Erythroblast (primary cell): ENCODE measurements around the gene PRPSAP1.
"Not testable (repeated sequence)": the region's sequence is repeated elsewhere in the genome, so short reads cannot be mapped to it uniquely, and the experiment has no call there.

Experiments used
- DNase-seq, 2 experiments: peaks; one replicate each; lab custom pipeline; 2025; lab: John Stamatoyannopoulos, UW
- GATA1 ChIP-seq: IDR thresholded peaks from 2 replicates; pipeline ENCODE4 v1.6.1; 2011; ENCODE audit warnings: low read depth, mild to moderate bottlenecking, control low read depth, low read length, moderate library complexity
- POLR2A ChIP-seq: IDR thresholded peaks from 2 replicates; pipeline ENCODE4 v1.6.1; 2011; ENCODE audit warnings: mild to moderate bottlenecking, low read length

Gene PRPSAP1

DNA sequence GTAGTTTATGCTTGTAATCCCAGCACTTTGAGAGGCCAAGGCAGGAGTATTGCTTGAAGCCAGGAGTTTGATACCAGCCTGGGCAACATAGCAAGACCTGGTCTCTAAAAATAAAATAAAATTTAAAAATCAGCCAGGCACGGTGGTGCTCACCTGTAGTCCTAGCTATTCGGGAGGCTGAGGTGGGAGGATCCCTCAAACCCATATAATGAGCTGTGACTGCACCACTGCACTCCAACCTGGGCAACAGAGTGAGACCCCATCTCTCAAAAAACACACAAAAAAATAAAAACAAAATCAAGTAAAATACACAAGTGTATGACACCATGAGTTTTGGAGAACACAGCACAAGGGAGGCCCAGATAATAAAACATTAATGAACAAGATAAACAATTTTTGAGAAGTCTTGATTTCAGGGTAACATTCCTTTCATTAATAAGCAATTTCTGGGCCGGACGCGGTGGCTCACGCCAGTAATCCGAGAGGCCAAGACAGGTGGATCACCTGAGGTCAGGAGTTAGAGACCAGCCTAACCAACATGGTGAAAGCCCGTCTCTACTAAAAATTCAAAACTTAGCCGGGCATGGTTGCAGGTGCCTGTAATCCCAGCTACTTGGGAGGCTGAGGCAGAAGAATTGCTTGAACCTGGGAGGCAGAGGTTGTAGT is 17.9 kb downstream of the PRPSAP1 start:
- DNase-seq, result no peak
- no peak for TF ChIP-seq GATA1
- TF ChIP-seq POLR2A, result no peak

- DNase-seq, result no peak
- TF ChIP-seq POLR2A (no peak), GATA1 (no peak)
Measured at GRCh38 chr17:76333673-76334505, 19.8 kb downstream of the PRPSAP1 start.

DNA sequence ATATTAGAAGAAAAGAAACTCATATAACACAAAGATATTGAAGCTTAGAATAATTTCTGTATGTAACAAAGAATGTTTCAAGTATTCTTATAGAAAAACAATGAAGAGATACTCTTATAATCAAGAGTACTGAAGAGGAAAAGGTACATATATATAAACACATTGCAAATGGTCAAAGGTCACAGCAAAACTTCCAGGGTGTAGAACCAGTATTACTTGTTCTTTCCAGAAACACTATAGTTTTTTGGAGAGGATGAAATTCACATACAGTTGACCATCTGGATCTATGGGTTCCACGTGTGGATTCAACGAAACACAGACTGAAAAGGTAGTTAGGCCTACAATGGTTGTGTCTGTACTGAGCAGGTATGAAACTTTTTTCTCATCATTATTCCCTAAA is 22.6 kb downstream of the PRPSAP1 start:
- DNase-seq, result no peak
- TF ChIP-seq POLR2A (no peak), GATA1 (no peak)

- no peak for DNase-seq
- no peak for TF ChIP-seq POLR2A
- no peak for TF ChIP-seq GATA1
Measured at GRCh38 chr17:76329664-76330063, 24.1 kb downstream of the PRPSAP1 start.

GRCh38 chr17:76327696-76328095 is 26.0 kb downstream of the PRPSAP1 start:
- DNase-seq, result no peak
- TF ChIP-seq POLR2A, result no peak
- no peak for TF ChIP-seq GATA1

- TF ChIP-seq GATA1 (no peak), POLR2A (no peak)
- no peak for DNase-seq
Measured at GRCh38 chr17:76326306-76326705, 27.4 kb downstream of the PRPSAP1 start.

- no peak for DNase-seq
- TF ChIP-seq POLR2A (no peak), GATA1 (no peak)
Measured at GRCh38 chr17:76318586-76318985, 35.1 kb downstream of the PRPSAP1 start.

DNA sequence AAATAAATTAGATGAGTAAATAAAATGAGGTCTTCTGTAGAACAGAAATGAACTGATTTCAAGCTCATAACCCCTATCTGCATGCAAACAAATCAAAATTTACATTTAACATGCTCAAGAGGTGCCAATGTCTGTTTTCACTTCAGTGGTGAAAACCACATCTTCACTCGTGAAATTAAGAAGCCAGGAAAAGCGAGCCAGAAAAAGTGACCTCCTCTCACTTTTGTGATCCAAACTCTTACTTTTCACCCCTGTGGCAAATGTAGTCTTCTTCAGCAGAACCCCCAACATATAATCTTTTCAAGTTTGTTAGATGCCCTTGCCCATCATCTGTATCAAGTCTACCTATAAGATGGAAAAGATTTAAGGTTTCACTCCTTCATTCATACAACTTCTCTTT is 36.2 kb downstream of the PRPSAP1 start:
- TF ChIP-seq GATA1 (no peak), POLR2A (no peak)
- DNase-seq, result no peak

DNA sequence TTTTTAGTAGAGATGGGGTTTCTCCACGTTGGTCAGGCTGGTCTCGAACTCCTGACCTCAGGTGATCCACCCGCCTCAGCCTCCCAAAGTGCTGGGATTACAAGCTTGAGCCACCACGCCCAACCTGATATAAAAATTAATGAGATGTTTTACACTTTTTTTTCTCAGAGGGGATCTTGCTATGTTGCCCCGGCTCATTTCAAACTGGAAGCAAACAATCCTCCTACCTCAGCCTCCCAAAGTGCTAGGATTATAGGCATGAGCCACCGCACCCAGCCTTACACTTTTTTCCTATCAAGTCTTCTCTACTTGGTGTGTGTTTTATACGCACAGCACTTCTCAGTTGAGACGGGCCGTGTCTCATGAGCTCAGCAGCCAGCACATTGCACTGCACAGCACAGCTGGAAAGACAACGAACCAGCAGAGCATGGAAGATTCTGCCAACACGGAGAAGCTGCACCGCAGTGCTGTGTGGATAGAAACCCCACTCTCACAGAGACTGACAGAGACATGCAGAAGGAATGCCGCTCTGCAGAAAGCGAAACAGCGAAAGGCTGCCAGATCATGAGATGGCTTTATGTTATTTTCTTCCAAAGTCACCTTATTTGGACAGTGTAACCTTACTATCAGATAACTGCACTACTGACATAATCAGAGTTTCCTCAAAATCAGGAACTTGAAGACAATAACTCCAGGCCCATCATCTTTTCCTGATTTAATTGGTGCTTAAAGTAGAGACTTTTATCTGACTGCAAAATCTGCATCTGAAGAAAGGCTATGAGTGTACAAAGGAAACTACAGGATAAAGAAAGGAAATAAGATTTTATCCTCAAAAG is 39.1 kb downstream of the PRPSAP1 start:
- no peak for TF ChIP-seq GATA1
- TF ChIP-seq POLR2A, result no peak
- no peak for DNase-seq

- TF ChIP-seq POLR2A (no peak), GATA1 (no peak)
- no peak for DNase-seq
Measured at GRCh38 chr17:76312735-76313134, 41.0 kb downstream of the PRPSAP1 start.

DNA sequence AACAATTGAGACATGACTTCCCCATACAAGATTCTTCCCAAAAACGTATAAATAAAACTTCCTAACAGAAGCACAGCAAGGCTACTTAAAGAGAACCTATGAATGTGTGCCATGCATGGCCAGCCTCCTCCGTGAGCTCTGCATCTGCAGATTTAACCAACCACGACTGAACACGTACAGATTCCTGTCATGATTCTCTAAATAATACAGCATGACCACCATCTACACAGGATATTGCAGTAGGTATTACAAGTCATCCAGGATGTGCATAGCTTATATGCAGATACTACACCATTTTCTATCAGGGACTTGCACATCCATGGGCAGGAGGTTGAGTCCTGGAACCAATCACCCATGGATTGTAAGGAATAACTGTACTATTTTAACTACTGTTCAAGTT is 44.3 kb downstream of the PRPSAP1 start:
- DNase-seq, result no peak
- TF ChIP-seq GATA1, result no peak
- no peak for TF ChIP-seq POLR2A

- TF ChIP-seq GATA1, result no peak
- TF ChIP-seq POLR2A, result no peak
- DNase-seq, result no peak
Measured at GRCh38 chr17:76307966-76308338, 45.8 kb downstream of the PRPSAP1 start, which contains the start of gene QRICH2. Gene QRICH2, minus strand, starts transcription at chr17:76308276. Its CDS starts 278 bp downstream, at chr17:76307998.

DNA sequence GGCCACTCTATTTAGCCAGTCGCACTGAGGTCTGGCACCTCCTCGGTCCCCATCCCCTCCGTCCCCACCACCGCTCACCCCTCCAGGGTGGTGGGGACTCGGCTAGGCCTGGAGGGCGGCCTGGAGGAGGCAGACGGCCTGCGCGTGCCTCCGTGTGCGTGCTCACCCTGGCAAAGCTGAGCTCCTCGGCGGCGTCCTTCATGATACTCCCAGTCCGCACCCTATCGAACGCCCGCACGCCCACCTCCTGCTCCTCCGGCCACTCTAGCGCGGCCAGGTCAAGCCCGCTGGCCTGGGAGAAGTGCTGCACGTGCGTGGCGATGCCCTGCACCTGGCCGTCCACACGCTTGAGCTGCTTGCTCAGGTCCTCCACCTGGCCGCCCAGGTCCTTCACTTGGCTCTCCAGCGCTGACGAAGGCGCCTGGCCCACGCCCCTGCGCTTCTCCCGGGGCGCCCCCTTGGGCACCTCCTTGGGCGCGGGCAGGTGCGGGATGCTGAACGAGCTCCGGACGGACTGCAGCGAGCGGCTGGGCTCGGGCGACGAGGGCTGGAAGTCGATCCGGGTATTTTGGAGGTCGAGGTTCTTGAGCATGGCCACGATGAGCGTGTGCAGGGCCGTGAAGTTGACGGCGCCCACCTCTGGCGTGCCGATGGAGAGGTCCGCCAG is 46.3 kb downstream of the PRPSAP1 start:
- no peak for TF ChIP-seq GATA1
- no peak for TF ChIP-seq POLR2A
- DNase-seq, result no peak

- DNase-seq, result not testable (repeated sequence)
Measured at GRCh38 chr17:76305135-76305454, 48.6 kb downstream of the PRPSAP1 start.
